ENCODE measurements around the gene SSNA1.

Gene SSNA1

GRCh38 chr9:137141976-137142936, 46.2 kb upstream of the SSNA1 start:
- H3K4me3 ChIP-seq (ENCODE audit: low read length), result no peak overlapping the region
- no peak for DNase-seq (ENCODE audit: low read depth)
- no peak for TF ChIP-seq CTCF (conservative IDR thresholded peaks at IDR 0.05; ENCODE audit: low read depth, low read length)

DNA sequence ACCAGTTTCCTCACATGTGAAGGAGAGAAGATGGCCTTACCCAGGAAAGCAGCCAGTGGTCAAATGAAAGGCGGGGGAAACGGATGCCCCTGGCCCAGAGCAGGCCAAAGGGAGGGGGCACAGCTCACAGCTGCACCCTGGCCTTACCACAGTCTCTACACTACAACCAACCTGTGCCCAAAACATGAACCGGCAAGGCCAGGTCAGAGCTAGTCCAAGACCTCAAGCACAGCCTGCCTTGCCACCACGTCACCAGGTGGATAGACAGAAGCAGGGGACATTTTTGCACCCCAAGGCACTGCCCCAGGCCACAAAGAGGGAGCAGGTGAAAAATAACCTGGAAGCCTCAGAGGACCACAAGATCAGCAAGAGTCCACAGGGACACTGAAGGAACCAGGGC, 45.0 kb upstream of the SSNA1 start:
- no peak for TF ChIP-seq CTCF (conservative IDR thresholded peaks at IDR 0.05; ENCODE audit: low read depth, low read length)

DNA sequence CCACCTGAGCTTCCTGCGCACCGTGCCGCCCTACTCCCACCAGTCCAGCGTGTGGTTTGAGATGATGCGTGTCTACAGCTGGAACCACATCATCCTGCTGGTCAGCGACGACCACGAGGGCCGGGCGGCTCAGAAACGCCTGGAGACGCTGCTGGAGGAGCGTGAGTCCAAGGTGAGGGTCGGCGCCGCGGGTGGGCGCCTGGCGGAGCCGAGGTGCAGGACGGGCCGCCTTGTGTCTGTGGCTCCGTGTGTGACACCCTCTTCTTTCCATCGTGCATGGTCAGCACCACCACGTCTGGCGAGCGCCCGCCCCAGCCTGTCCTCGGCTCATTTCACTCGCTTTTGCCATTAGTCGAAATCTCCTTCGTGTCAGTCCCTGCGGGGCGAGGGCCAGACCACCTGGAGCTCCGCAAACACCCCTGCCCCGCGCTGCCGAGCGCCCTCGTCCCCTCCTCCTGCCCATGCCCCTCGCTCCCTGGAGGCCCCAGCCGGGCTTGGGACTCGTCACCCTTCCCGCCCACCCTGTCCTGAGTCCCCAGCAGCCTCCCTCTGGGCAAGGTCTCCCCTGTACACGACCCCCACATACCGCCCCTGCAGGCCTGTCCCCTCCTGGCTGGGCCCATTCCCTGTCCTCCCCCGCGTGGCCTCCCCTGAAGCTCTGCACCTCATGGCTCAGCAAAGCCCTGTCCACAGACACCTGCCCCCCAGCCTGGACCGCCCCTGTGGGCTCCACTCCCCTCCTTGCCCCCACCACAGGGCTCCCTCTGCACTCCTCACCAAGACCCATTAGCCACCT, 42.5 kb upstream of the SSNA1 start:
- no peak overlapping the region for H3K4me3 ChIP-seq (ENCODE audit: low read length)
- no peak for DNase-seq (ENCODE audit: low read depth)
- TF ChIP-seq CTCF (conservative IDR thresholded peaks at IDR 0.05; ENCODE audit: low read depth, low read length), result no peak

More for the DNA sequence above, 45.0 kb upstream of the SSNA1 start:
- DNase-seq (ENCODE audit: low read depth), result no peak
- no peak overlapping the region for H3K4me3 ChIP-seq (ENCODE audit: low read length)

DNA sequence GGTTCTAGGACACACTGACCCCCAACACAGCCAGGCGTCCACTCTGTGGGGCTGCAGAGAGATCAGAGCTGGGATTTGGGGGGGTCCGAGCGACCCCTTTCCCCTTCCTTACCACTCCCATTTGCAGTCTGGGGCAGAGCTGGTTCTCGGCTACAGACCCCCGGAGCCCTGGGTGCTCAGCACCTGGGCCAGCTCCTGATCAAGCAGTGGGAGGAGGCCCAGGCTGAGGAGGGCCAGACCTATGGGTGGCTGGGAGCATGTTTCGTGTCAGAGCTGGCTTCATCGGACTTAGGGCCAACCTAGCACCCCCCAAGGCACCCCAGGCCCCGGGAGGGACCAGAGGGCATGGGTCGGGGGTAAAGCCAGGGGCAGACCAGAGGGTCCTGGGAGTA, 42.0 kb upstream of the SSNA1 start:
- no peak overlapping the region for H3K4me3 ChIP-seq (ENCODE audit: low read length)
- no peak for TF ChIP-seq CTCF (conservative IDR thresholded peaks at IDR 0.05; ENCODE audit: low read depth, low read length)
- no peak for DNase-seq (ENCODE audit: low read depth)

DNA sequence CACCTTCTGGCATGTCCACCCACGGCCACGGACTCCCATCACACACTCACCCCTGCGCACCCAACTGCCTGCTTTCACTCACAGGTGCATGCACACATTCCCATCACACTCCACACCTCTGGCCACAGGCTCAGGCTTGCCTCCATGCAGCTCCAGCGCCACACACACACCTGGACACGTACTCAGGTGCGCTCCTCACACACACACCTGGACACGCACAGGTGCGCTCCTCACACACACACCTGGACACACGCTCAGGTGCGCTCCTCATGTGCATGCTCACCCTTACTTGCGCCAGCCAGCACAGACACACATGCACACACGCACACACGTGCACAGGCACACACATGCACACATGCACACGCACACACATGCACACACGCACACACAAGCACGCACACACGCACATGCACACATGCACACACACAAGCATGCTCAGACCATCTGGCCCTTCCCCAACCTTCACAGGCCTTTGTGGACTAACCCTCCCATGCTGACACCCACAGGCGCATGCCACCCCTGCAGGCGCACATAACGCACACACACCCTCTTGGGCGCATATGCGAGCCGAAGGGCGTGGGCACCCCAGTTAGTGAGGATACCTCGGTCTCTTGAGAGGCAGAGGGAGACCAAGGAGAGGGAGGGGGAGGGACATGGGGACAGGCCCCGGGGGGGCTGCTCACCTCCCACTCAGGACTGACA, 41.2 kb upstream of the SSNA1 start:
- DNase-seq (ENCODE audit: low read depth), result no peak
- TF ChIP-seq CTCF (conservative IDR thresholded peaks at IDR 0.05; ENCODE audit: low read depth, low read length), result no peak
- no peak overlapping the region for H3K4me3 ChIP-seq (ENCODE audit: low read length)

- H3K4me3 ChIP-seq (ENCODE audit: low read length), result no peak overlapping the region
- no peak for DNase-seq (ENCODE audit: low read depth)
- TF ChIP-seq CTCF (conservative IDR thresholded peaks at IDR 0.05; ENCODE audit: low read depth, low read length), result no peak
Observed at GRCh38 chr9:137147793-137148160, 40.7 kb upstream of the SSNA1 start.

Data from retinal pigment epithelial cell (primary cell).